Bronchial epithelial cell (primary cell): ENCODE data around the gene DEFB132. TPM values are rescaled to one million over a fixed set of nuclear protein-coding genes. Genes with fewer than 3 reads are reported as not detected.

Source experiments
- DNase-seq: peaks from one replicate; pipeline ENCODE4 v3.0.0-alpha.2; 2010; ENCODE audit warnings: low read depth
- FAIRE-seq: peaks from 2 replicates; lab custom pipeline; 2011; peaks lifted over from hg19 to GRCh38; lab: Jason Lieb, UNC
- H3K27me3 ChIP-seq: 2 replicates; pipeline ENCODE4 v1.5.1; 2011; ENCODE audit warnings: low read length; ENCODE audit not compliant: control insufficient read depth, insufficient read depth
- H3K36me3 ChIP-seq: 2 replicates; pipeline ENCODE4 v1.5.1; 2011; ENCODE audit warnings: low read length; ENCODE audit not compliant: control insufficient read depth, insufficient read depth
- H3K4me3 ChIP-seq: 2 replicates; pipeline ENCODE4 v1.5.1; 2011; ENCODE audit warnings: mild to moderate bottlenecking, low read depth, low read length, control low read depth
- total RNA-seq: library from RNA; depleted of rRNA; stranded (reverse); fragments of >200 nt; gene quantifications from 2 replicates; pipeline ENCODE4 v1.2.1, GENCODE V29; 2014
- TF ChIP-seq, protein P1 (sequence below): IDR thresholded peaks from 2 replicates; pipeline ENCODE4 v1.5.1; 2011; ENCODE audit warnings: mild to moderate bottlenecking, moderate library complexity, low read length, control low read depth, inconsistent platforms; ENCODE audit not compliant: insufficient read depth, severe bottlenecking

The DEFB132 gene
- total RNA-seq, 1 donor from 2014 or later = not detected

GRCh38 chr20:309841-310644 is 52.5 kb downstream of the DEFB132 start:
- H3K4me3 ChIP-seq = no peak overlapping the region

GRCh38 chr20:310645-311044 is 53.1 kb downstream of the DEFB132 start:
- H3K36me3 ChIP-seq = no peaks in the 10 kb centered on the region
- FAIRE-seq (no peak), DNase-seq (no peak)
- H3K4me3 ChIP-seq = no peak overlapping the region
- TF ChIP-seq, protein P1, sequence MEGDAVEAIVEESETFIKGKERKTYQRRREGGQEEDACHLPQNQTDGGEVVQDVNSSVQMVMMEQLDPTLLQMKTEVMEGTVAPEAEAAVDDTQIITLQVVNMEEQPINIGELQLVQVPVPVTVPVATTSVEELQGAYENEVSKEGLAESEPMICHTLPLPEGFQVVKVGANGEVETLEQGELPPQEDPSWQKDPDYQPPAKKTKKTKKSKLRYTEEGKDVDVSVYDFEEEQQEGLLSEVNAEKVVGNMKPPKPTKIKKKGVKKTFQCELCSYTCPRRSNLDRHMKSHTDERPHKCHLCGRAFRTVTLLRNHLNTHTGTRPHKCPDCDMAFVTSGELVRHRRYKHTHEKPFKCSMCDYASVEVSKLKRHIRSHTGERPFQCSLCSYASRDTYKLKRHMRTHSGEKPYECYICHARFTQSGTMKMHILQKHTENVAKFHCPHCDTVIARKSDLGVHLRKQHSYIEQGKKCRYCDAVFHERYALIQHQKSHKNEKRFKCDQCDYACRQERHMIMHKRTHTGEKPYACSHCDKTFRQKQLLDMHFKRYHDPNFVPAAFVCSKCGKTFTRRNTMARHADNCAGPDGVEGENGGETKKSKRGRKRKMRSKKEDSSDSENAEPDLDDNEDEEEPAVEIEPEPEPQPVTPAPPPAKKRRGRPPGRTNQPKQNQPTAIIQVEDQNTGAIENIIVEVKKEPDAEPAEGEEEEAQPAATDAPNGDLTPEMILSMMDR = no peak
- H3K27me3 ChIP-seq = no peaks in the 10 kb centered on the region

More at GRCh38 chr20:309841-310644, 52.5 kb downstream of the DEFB132 start:
- Histone ChIP-seq H3K27me3 (no peaks in the 10 kb centered on the region), H3K36me3 (no peaks in the 10 kb centered on the region)
- TF ChIP-seq, protein P1 = no peak
- no peak for FAIRE-seq
- DNase-seq = peak; percentile 68

Other genes starting within 250 kb of the DEFB132 start
- gene DEFB125, start 170.1 kb upstream of the DEFB132 start, total RNA-seq = not detected in 2 replicates
- not detected in 2 replicates for gene DEFB126, start 115.1 kb upstream of the DEFB132 start, total RNA-seq
- not detected in 2 replicates for gene DEFB127, start 100.3 kb upstream of the DEFB132 start, total RNA-seq
- not detected in 2 replicates for gene DEFB128, start 68.0 kb upstream of the DEFB132 start, total RNA-seq
- gene DEFB129, start 30.5 kb upstream of the DEFB132 start, total RNA-seq = not detected in 2 replicates
- 0.64 and 0.79 TPM in 2 replicates for gene C20orf96, start 33.0 kb downstream of the DEFB132 start, total RNA-seq
- 9.7 and 11.1 TPM in 2 replicates for gene ZCCHC3, start 39.8 kb downstream of the DEFB132 start, total RNA-seq
- 0.90 and 3.4 TPM in 2 replicates for gene SOX12, start 67.8 kb downstream of the DEFB132 start, total RNA-seq
- 2.1 and 4.4 TPM in 2 replicates for gene NRSN2, start 89.4 kb downstream of the DEFB132 start, total RNA-seq
- 432 and 548 TPM in 2 replicates for gene TRIB3, start 123.0 kb downstream of the DEFB132 start, total RNA-seq
- 178 and 202 TPM in 2 replicates for gene RBCK1, start 150.6 kb downstream of the DEFB132 start, total RNA-seq
- 30.0 and 35.8 TPM in 2 replicates for gene TBC1D20, start 204.8 kb downstream of the DEFB132 start, total RNA-seq